HepG2 (cell line): ENCODE measurements around the gene PEAK3. TPM values are rescaled to one million over a fixed set of nuclear protein-coding genes. Genes with fewer than 3 reads are reported as not detected.

Experiments
- BRCA1 ChIP-seq: sonication (generic); formaldehyde crosslinking; IDR thresholded peaks from 2 replicates; pipeline ENCODE4 v1.4.0; 2020; ENCODE audit warnings: missing genetic modification reagents
- CEBPB ChIP-seq: IDR thresholded peaks from 2 replicates; pipeline ENCODE4 v1.6.1; 2011; ENCODE audit warnings: low read depth, low read length, improper control_type of control experiment, borderline replicate concordance
- EHMT2 ChIP-seq: fragments of 200-600 bp; sonication (generic); IDR thresholded peaks from 2 replicates; pipeline ENCODE4 v1.7.0; 2017; ENCODE audit warnings: antibody characterized with exemption, low read depth, low read length, borderline replicate concordance
- ELF1 ChIP-seq: sonication (generic); formaldehyde crosslinking; IDR thresholded peaks from 2 replicates; pipeline ENCODE4 v1.4.0; 2020; ENCODE audit warnings: missing genetic modification reagents
- FOXM1 ChIP-seq: sonication (generic); formaldehyde crosslinking; IDR thresholded peaks from 2 replicates; pipeline ENCODE4 v1.5.0; 2020; ENCODE audit warnings: missing genetic modification reagents
- KDM5B ChIP-seq: sonication (generic); formaldehyde crosslinking; IDR thresholded peaks from 2 replicates; pipeline ENCODE4 v1.4.0; 2020; ENCODE audit warnings: missing genetic modification reagents, mild to moderate bottlenecking, borderline replicate concordance
- REPIN1 ChIP-seq: sonication (generic); formaldehyde crosslinking; IDR thresholded peaks from 2 replicates; pipeline ENCODE4 v1.8.0; 2022; ENCODE audit warnings: missing genetic modification reagents, low read depth, mild to moderate bottlenecking, borderline replicate concordance
- RXRB ChIP-seq: IDR thresholded peaks from 2 replicates; pipeline ENCODE4 v1.6.1; 2016; ENCODE audit warnings: borderline replicate concordance, missing genetic modification reagents, missing compliant biosample characterization
- SIN3B ChIP-seq: fragments of 150-350 bp; IDR thresholded peaks from 2 replicates; pipeline ENCODE4 v1.6.1; 2014; ENCODE audit warnings: low read length
- ZFP82 ChIP-seq: sonication (generic); formaldehyde crosslinking; IDR thresholded peaks from 2 replicates; pipeline ENCODE4 v1.5.1; 2020; ENCODE audit warnings: mild to moderate bottlenecking, missing genetic modification reagents, borderline replicate concordance
- ZNF101 ChIP-seq: sonication (generic); formaldehyde crosslinking; IDR thresholded peaks from 2 replicates; pipeline ENCODE4 v1.4.0; 2020; ENCODE audit warnings: mild to moderate bottlenecking, low read depth, missing genetic modification reagents, borderline replicate concordance
- ZNF260 ChIP-seq: sonication (generic); formaldehyde crosslinking; IDR thresholded peaks from 2 replicates; pipeline ENCODE4 v1.4.0; 2020; ENCODE audit warnings: missing genetic modification reagents, low read depth, mild to moderate bottlenecking, borderline replicate concordance
- ZNF274 ChIP-seq: sonication (generic); formaldehyde crosslinking; IDR thresholded peaks from 2 replicates; pipeline ENCODE4 v1.5.1; 2020; ENCODE audit warnings: mild to moderate bottlenecking, missing genetic modification reagents
- ZNF331 ChIP-seq: sonication (generic); formaldehyde crosslinking; IDR thresholded peaks from 2 replicates; pipeline ENCODE4 v1.4.0; 2020; ENCODE audit warnings: missing genetic modification reagents
- ZNF430 ChIP-seq: sonication (generic); formaldehyde crosslinking; IDR thresholded peaks from 2 replicates; pipeline ENCODE4 v1.9.0; 2021; ENCODE audit warnings: mild to moderate bottlenecking, missing genetic modification reagents
- ZNF431 ChIP-seq: sonication (generic); formaldehyde crosslinking; IDR thresholded peaks from 2 replicates; pipeline ENCODE4 v1.9.0; 2022; ENCODE audit warnings: missing genetic modification reagents, low read depth, mild to moderate bottlenecking, borderline replicate concordance
- ZNF564 ChIP-seq: sonication (generic); formaldehyde crosslinking; IDR thresholded peaks from 2 replicates; pipeline ENCODE4 v1.8.1; 2023; ENCODE audit warnings: mild to moderate bottlenecking, missing genetic modification reagents
- ZNF660 ChIP-seq: sonication (generic); formaldehyde crosslinking; IDR thresholded peaks from 2 replicates; pipeline ENCODE4 v1.5.1; 2020; ENCODE audit warnings: mild to moderate bottlenecking, low read depth, missing genetic modification reagents, borderline replicate concordance
- ZNF691 ChIP-seq: sonication (generic); formaldehyde crosslinking; IDR thresholded peaks from 2 replicates; pipeline ENCODE4 v1.4.0; 2020; ENCODE audit warnings: missing genetic modification reagents, low read depth, mild to moderate bottlenecking, borderline replicate concordance
- ZSCAN30 ChIP-seq: sonication (generic); formaldehyde crosslinking; IDR thresholded peaks from 2 replicates; pipeline ENCODE4 v1.5.0; 2020; ENCODE audit warnings: mild to moderate bottlenecking, missing genetic modification reagents
- polyA plus RNA-seq, 8 experiments: library from polyadenylated mRNA; depleted of rRNA in 3 of 8; stranded (reverse) in 7 of 8; unstranded in 1 of 8; fragments of >200 nt; fragmentation: Illumina TruSeq in 4 of 8; extraction: Trizol in 4 of 8; gene quantifications; 2 replicates each; pipeline versions ENCODE4 v1.2.1 to v1.2.3, GENCODE V29; 2011 to 2016; ENCODE audit warnings: low read depth in 4 of 8, missing spikeins in 1 of 8, mixed read lengths in 1 of 8; ENCODE audit not compliant: insufficient read depth in 1 of 8
- total RNA-seq, 5 experiments: library from RNA; depleted of rRNA; stranded (reverse); fragments of >200 nt; fragmentation: Illumina TruSeq; extraction: Trizol; gene quantifications; 2 replicates each; pipeline ENCODE4 v1.2.3, GENCODE V29; 2016; ENCODE audit warnings: low read depth in 1 of 5
- TF ChIP-seq, protein P1 (sequence below): sonication (generic); formaldehyde crosslinking; conservative IDR thresholded peaks from 2 replicates; pipeline ENCODE4 v1.4.0; 2020; ENCODE audit warnings: missing genetic modification reagents
- TF ChIP-seq, protein P2 (sequence below): sonication (generic); formaldehyde crosslinking; IDR thresholded peaks from 2 replicates; pipeline ENCODE4 v1.4.0; 2020; ENCODE audit warnings: mild to moderate bottlenecking, missing genetic modification reagents
- TF ChIP-seq, protein P3 (sequence below): sonication (generic); formaldehyde crosslinking; IDR thresholded peaks from 2 replicates; pipeline ENCODE4 v1.5.0; 2020; ENCODE audit warnings: missing genetic modification reagents

Gene PEAK3
- total and polyA plus RNA-seq, 2 of the 13 experiments (the other 11 are each of a cell fraction or from before 2014, with no cell fraction given): not detected

- no peak for TF ChIP-seq ZNF101 (CRISPR knock-in tag)
- no peak; the same call in 1 of the 2 replicates for TF ChIP-seq REPIN1 (CRISPR knock-in tag)
- TF ChIP-seq, protein P1, sequence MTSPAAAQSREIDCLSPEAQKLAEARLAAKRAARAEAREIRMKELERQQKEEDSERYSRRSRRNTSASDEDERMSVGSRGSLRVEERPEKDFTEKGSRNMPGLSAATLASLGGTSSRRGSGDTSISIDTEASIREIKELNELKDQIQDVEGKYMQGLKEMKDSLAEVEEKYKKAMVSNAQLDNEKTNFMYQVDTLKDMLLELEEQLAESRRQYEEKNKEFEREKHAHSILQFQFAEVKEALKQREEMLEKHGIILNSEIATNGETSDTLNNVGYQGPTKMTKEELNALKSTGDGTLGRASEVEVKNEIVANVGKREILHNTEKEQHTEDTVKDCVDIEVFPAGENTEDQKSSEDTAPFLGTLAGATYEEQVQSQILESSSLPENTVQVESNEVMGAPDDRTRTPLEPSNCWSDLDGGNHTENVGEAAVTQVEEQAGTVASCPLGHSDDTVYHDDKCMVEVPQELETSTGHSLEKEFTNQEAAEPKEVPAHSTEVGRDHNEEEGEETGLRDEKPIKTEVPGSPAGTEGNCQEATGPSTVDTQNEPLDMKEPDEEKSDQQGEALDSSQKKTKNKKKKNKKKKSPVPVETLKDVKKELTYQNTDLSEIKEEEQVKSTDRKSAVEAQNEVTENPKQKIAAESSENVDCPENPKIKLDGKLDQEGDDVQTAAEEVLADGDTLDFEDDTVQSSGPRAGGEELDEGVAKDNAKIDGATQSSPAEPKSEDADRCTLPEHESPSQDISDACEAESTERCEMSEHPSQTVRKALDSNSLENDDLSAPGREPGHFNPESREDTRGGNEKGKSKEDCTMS (CRISPR knock-in tag): no peak
- 0 out of 2 replicates have a peak, but pooled peaks have one; percentile 45 for TF ChIP-seq ZFP82 (CRISPR knock-in tag)
- no peak for TF ChIP-seq ZSCAN30 (CRISPR knock-in tag)
- peak; percentile 84 for TF ChIP-seq KDM5B (CRISPR knock-in tag)
- no peak for TF ChIP-seq ZNF431 (CRISPR knock-in tag)
- TF ChIP-seq ZNF331: peak; percentile 79
- TF ChIP-seq ZNF660 (CRISPR knock-in tag): no peak
- TF ChIP-seq ZNF260 (CRISPR knock-in tag): no peak
- peak; percentile 95 for TF ChIP-seq ELF1 (CRISPR knock-in tag)
- TF ChIP-seq, protein P2, sequence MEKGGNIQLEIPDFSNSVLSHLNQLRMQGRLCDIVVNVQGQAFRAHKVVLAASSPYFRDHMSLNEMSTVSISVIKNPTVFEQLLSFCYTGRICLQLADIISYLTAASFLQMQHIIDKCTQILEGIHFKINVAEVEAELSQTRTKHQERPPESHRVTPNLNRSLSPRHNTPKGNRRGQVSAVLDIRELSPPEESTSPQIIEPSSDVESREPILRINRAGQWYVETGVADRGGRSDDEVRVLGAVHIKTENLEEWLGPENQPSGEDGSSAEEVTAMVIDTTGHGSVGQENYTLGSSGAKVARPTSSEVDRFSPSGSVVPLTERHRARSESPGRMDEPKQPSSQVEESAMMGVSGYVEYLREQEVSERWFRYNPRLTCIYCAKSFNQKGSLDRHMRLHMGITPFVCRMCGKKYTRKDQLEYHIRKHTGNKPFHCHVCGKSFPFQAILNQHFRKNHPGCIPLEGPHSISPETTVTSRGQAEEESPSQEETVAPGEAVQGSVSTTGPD: no peak
- TF ChIP-seq ZNF430: 0 out of 2 replicates have a peak, but pooled peaks have one; percentile 62
- TF ChIP-seq CEBPB: no peak
- no peak for TF ChIP-seq EHMT2
- no peak for TF ChIP-seq FOXM1 (CRISPR knock-in tag)
- 0 out of 2 replicates have a peak, but pooled peaks have one; percentile 66 for TF ChIP-seq ZNF691 (CRISPR knock-in tag)
- TF ChIP-seq BRCA1 (CRISPR knock-in tag): no peak
- peak; percentile 76 for TF ChIP-seq ZNF274 (CRISPR knock-in tag)
- peak; percentile 62; the same call in 1 of the 2 replicates for TF ChIP-seq RXRB (CRISPR knock-in tag)
- no peak for TF ChIP-seq SIN3B
- peak; percentile 60 for TF ChIP-seq ZNF564
- TF ChIP-seq, protein P3, sequence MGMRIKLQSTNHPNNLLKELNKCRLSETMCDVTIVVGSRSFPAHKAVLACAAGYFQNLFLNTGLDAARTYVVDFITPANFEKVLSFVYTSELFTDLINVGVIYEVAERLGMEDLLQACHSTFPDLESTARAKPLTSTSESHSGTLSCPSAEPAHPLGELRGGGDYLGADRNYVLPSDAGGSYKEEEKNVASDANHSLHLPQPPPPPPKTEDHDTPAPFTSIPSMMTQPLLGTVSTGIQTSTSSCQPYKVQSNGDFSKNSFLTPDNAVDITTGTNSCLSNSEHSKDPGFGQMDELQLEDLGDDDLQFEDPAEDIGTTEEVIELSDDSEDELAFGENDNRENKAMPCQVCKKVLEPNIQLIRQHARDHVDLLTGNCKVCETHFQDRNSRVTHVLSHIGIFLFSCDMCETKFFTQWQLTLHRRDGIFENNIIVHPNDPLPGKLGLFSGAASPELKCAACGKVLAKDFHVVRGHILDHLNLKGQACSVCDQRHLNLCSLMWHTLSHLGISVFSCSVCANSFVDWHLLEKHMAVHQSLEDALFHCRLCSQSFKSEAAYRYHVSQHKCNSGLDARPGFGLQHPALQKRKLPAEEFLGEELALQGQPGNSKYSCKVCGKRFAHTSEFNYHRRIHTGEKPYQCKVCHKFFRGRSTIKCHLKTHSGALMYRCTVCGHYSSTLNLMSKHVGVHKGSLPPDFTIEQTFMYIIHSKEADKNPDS: no peak; the same call in 1 of the 2 replicates
Measured at GRCh38 chr19:2273356-2274184, 8.4 kb downstream of the PEAK3 start (continued).
